Suprapubic skin (tissue), 4 donors: ENCODE results near the gene SFMBT1. TPM values are rescaled to one million over a fixed set of nuclear protein-coding genes. Genes with fewer than 3 reads are reported as not detected.
A peak's percentile ranks its signal among the peaks of the same experiment; 100 is the strongest.

Experiments used
- DNase-seq, 2 donors: peaks; one replicate each; pipeline ENCODE4 v3.0.0-alpha.2; 2019; ENCODE audit warnings: low spot score in 2 of 2
- H3K27ac ChIP-seq: fragments of 200-600 bp; sonication (generic); one replicate; pipeline ENCODE4 v1.5.1; 2019
- H3K27me3 ChIP-seq: fragments of 200-600 bp; sonication (generic); one replicate; pipeline ENCODE4 v1.5.1; 2019
- H3K36me3 ChIP-seq: fragments of 200-600 bp; sonication (generic); one replicate; pipeline ENCODE4 v1.5.1; 2019
- H3K4me1 ChIP-seq: fragments of 200-600 bp; sonication (generic); one replicate; pipeline ENCODE4 v1.5.1; 2019
- H3K4me3 ChIP-seq: fragments of 200-600 bp; sonication (generic); one replicate; pipeline ENCODE4 v1.5.1; 2019; ENCODE audit warnings: mild to moderate bottlenecking
- H3K9me3 ChIP-seq: fragments of 200-600 bp; sonication (generic); one replicate; pipeline ENCODE4 v1.5.1; 2019
- CTCF ChIP-seq, 2 donors: fragments of 200-600 bp in 1 of 2; fragments of 450-650 bp in 1 of 2; sonication (generic) in 1 of 2; IDR thresholded peaks; one replicate each; pipeline ENCODE4 v1.5.1; 2016 to 2019; ENCODE audit warnings: antibody characterized with exemption in 2 of 2, mild to moderate bottlenecking in 1 of 2, moderate library complexity in 1 of 2
- EP300 ChIP-seq: sonication (generic); formaldehyde crosslinking; IDR thresholded peaks from one replicate; pipeline ENCODE4 v1.6.1; 2017; ENCODE audit warnings: antibody characterized with exemption
- POLR2A ChIP-seq, 2 donors: fragments of 450-650 bp; IDR thresholded peaks; one replicate each; pipeline ENCODE4 v1.6.1; 2017; ENCODE audit warnings: antibody characterized with exemption in 2 of 2, mild to moderate bottlenecking in 2 of 2, moderate library complexity in 2 of 2
- POLR2AphosphoS5 ChIP-seq, 3 donors: sonication (generic); formaldehyde crosslinking; IDR thresholded peaks; one replicate each; pipeline ENCODE4 v1.6.1; 2017; ENCODE audit warnings: antibody characterized with exemption in 3 of 3
- WGBS: methylation state at CpG from one replicate; pipeline ENCODE4 v1.1.5; 2018; 5-methylcytosine and 5-hydroxymethylcytosine counted together
- total RNA-seq, 4 donors: library from RNA; depleted of rRNA; stranded (reverse); fragments of >200 nt; gene quantifications; one replicate each; pipeline ENCODE4 v1.1.0, GENCODE V29; 2016

Gene SFMBT1
- total RNA-seq, 4 donors from 2014 or later = 9.7 to 25.5 (median 13.1) TPM

GRCh38 chr3:53085476-53085875 is 39.6 kb upstream of the SFMBT1 start:
- DNase-seq = peak in 1 of 2 donors; percentile 9
- Histone ChIP-seq H3K9me3 (no peaks in the 10 kb centered on the region), H3K27ac (no peak overlapping the region), H3K27me3 (no peaks in the 10 kb centered on the region), H3K36me3 (peaks cover 15% of the 10 kb centered on the region), H3K4me1 (peaks cover 21% of the 10 kb centered on the region), H3K4me3 (no peak overlapping the region)
- WGBS = 86% methylated on average over 10 of the region's 10 CpGs
- TF ChIP-seq CTCF (IDR thresholded peaks at IDR 0.05) (no peak), POLR2A (IDR thresholded peaks at IDR 0.05) (no peak), POLR2AphosphoS5 (IDR thresholded peaks at IDR 0.05) (no peak), EP300 (no peak)

GRCh38 chr3:53084310-53085001 is 38.6 kb upstream of the SFMBT1 start:
- TF ChIP-seq CTCF (IDR thresholded peaks at IDR 0.05) (no peak), POLR2A (IDR thresholded peaks at IDR 0.05) (no peak), POLR2AphosphoS5 (IDR thresholded peaks at IDR 0.05) (no peak), EP300 (no peak)
- WGBS = 77% methylated on average over 11 of the region's 12 CpGs
- Histone ChIP-seq H3K4me1 (peaks cover 11% of the 10 kb centered on the region), H3K9me3 (no peaks in the 10 kb centered on the region), H3K36me3 (peaks cover 4% of the 10 kb centered on the region), H3K27me3 (no peaks in the 10 kb centered on the region), H3K27ac (no peak overlapping the region), H3K4me3 (no peak overlapping the region)
- DNase-seq = peak in 1 of 2 donors; percentile 63

GRCh38 chr3:53083949-53084309 is 38.1 kb upstream of the SFMBT1 start:
- Histone ChIP-seq H3K27me3 (no peaks in the 10 kb centered on the region), H3K36me3 (no peaks in the 10 kb centered on the region), H3K4me1 (peaks cover 8% of the 10 kb centered on the region), H3K27ac (no peak overlapping the region), H3K4me3 (no peak overlapping the region), H3K9me3 (no peaks in the 10 kb centered on the region)
- 68% methylated on average over 3 of the region's 3 CpGs for WGBS
- TF ChIP-seq CTCF (IDR thresholded peaks at IDR 0.05) (no peak), POLR2AphosphoS5 (IDR thresholded peaks at IDR 0.05) (no peak), EP300 (no peak), POLR2A (IDR thresholded peaks at IDR 0.05) (no peak)
- DNase-seq = peak in 1 of 2 donors; percentile 52

- no peak overlapping the region for H3K27ac ChIP-seq
- no peaks in the 10 kb centered on the region for H3K27me3 ChIP-seq
- 31% methylated on average over 8 of the region's 8 CpGs for WGBS
- H3K9me3 ChIP-seq = no peaks in the 10 kb centered on the region
- peak in 1 of 2 donors; percentile 82 for DNase-seq
- peaks cover 8% of the 10 kb centered on the region for H3K4me1 ChIP-seq
- TF ChIP-seq POLR2A (IDR thresholded peaks at IDR 0.05) = no peak
- TF ChIP-seq EP300 = no peak
- no peak for TF ChIP-seq CTCF (IDR thresholded peaks at IDR 0.05)
- TF ChIP-seq POLR2AphosphoS5 (IDR thresholded peaks at IDR 0.05) = no peak
- H3K36me3 ChIP-seq = no peaks in the 10 kb centered on the region
- no peak overlapping the region for H3K4me3 ChIP-seq
Measured at GRCh38 chr3:53083521-53083920, 37.6 kb upstream of the SFMBT1 start.

GRCh38 chr3:53082736-53083135 is 36.9 kb upstream of the SFMBT1 start:
- whole genome bisulfite sequencing = 80% methylated on average over 8 of the region's 8 CpGs

More at GRCh38 chr3:53082736-53083135, 36.9 kb upstream of the SFMBT1 start:
- Histone ChIP-seq H3K27ac (no peak overlapping the region), H3K9me3 (no peaks in the 10 kb centered on the region), H3K36me3 (no peaks in the 10 kb centered on the region), H3K27me3 (no peaks in the 10 kb centered on the region), H3K4me3 (no peak overlapping the region), H3K4me1 (peaks cover 8% of the 10 kb centered on the region)
- no peak for TF ChIP-seq POLR2AphosphoS5 (IDR thresholded peaks at IDR 0.05)
- DNase-seq = no peak
